ENCODE measurements around the gene VAC14.

- TF ChIP-seq CTCF (IDR thresholded peaks at IDR 0.05) (no peak), ZFX (IDR thresholded peaks at IDR 0.05; ENCODE audit: borderline replicate concordance) (no peak)
These were observed 43.8 kb downstream of the VAC14 start for GRCh38 chr16:70757183-70757582.
